ENCODE measurements around the gene FAM168A.

Gene FAM168A

DNA sequence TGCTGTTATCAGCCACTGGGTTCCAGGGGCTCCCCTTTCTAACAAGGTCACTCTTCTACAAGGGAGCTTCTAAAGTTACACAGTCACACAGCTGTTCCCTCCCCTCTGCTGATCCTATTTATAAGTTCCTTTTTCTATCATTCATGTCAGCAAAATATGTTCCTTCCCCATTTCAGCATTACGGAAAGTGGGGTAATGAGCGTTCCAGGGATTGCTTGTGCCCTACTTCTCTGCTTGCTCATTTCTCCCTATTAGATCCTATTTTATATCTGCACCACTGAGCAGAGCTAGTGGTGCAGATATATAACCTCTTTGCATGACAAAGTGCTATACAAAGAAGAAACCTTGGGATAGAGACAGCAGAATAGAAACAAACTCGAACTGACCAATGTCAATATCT lies 25.8 kb upstream of the FAM168A start:
- DNase-seq (ENCODE audit: low read depth), result no peak
- no peak overlapping the region for H3K4me3 ChIP-seq (ENCODE audit: low read length)
- TF ChIP-seq, protein P1, sequence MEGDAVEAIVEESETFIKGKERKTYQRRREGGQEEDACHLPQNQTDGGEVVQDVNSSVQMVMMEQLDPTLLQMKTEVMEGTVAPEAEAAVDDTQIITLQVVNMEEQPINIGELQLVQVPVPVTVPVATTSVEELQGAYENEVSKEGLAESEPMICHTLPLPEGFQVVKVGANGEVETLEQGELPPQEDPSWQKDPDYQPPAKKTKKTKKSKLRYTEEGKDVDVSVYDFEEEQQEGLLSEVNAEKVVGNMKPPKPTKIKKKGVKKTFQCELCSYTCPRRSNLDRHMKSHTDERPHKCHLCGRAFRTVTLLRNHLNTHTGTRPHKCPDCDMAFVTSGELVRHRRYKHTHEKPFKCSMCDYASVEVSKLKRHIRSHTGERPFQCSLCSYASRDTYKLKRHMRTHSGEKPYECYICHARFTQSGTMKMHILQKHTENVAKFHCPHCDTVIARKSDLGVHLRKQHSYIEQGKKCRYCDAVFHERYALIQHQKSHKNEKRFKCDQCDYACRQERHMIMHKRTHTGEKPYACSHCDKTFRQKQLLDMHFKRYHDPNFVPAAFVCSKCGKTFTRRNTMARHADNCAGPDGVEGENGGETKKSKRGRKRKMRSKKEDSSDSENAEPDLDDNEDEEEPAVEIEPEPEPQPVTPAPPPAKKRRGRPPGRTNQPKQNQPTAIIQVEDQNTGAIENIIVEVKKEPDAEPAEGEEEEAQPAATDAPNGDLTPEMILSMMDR (IDR thresholded peaks at IDR 0.05; ENCODE audit: insufficient read depth, low read depth, low read length, missing control alignments), result no peak

DNA sequence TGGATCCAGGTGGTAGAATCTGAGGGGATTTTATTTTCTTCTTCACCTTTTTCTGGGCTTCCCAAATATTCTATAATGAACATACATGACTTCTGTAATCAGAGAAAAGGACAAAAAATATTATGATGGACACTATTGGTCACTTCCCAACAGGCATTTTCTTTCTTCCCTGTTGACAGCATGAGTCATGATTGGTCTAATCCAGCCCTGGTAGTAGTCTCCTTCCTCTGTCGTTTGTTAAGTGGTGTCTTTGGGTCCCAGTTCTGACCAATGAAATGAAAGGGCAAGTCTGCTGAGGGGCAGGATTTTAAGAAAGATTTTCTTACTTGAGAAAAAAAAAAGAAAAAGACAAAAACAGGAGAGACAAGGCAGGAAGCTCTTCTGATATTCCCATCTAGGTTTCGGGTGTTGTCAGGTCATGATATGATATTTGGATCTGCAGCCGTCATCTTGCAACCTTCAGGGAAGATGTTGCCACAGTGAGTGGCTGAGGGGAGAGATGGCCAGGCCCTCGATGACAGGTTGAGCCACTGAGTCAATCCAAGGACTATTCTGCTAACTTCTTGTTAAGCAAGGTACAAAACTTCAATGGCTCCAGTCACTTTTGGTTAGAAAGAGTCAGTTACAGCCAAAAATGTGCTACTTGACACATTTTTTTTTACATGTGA lies 25.1 kb upstream of the FAM168A start:
- no peak for DNase-seq (ENCODE audit: low read depth)
- TF ChIP-seq, protein P1 (IDR thresholded peaks at IDR 0.05; ENCODE audit: insufficient read depth, low read depth, low read length, missing control alignments), result no peak
- H3K4me3 ChIP-seq (ENCODE audit: low read length), result no peak overlapping the region

DNA sequence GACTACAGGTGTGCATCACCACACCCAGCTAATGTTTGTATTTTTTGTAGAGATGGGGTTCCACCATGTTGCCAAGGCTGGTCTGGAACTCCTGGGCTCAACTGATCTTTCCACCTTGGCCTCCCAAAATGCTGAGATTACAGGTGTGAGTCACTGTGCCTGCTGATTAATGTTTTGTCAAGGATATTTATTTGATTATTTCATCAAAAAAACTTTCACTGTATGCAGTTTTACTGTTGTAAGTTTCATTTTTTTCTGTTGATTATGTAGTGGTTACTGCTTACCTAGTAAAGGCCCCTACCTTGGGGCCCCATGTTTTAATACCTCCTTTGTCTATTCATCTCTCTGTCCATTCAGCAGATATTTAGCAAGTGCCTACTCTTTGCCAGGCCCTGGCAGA lies 16.7 kb upstream of the FAM168A start:
- H3K4me3 ChIP-seq (ENCODE audit: low read length), result no peak overlapping the region
- TF ChIP-seq, protein P1 (IDR thresholded peaks at IDR 0.05; ENCODE audit: insufficient read depth, low read depth, low read length, missing control alignments), result no peak
- peak; percentile 31 for DNase-seq (ENCODE audit: low read depth)

DNA sequence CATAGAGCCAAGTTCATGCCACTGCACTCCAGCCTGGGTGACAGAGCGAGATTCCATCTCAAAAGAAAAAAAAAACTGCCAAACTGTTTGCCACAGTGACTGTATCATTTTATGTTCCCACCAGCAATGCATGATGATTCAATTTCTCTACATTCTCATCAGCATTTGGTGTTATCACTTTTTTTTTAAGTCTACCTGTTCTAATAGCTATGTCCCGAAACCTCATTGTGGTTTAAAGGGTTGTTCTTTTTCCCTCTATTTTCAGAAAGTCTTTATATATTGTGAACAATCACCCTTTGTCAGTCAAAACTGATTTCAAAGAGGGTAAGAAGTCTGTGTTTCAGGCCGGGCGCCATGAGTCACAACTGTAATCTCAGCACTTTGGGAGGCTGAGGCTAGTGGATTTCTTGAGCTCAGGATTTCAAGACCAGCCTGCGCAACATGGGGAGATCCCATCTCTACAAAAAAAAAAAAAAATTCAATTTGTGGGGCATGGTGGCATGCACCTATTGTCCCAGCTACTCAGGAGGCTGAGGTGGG lies 14.8 kb upstream of the FAM168A start:
- peak; percentile 32 for DNase-seq (ENCODE audit: low read depth)
- TF ChIP-seq, protein P1 (IDR thresholded peaks at IDR 0.05; ENCODE audit: insufficient read depth, low read depth, low read length, missing control alignments), result no peak
- H3K4me3 ChIP-seq (ENCODE audit: low read length), result no peak overlapping the region

DNA sequence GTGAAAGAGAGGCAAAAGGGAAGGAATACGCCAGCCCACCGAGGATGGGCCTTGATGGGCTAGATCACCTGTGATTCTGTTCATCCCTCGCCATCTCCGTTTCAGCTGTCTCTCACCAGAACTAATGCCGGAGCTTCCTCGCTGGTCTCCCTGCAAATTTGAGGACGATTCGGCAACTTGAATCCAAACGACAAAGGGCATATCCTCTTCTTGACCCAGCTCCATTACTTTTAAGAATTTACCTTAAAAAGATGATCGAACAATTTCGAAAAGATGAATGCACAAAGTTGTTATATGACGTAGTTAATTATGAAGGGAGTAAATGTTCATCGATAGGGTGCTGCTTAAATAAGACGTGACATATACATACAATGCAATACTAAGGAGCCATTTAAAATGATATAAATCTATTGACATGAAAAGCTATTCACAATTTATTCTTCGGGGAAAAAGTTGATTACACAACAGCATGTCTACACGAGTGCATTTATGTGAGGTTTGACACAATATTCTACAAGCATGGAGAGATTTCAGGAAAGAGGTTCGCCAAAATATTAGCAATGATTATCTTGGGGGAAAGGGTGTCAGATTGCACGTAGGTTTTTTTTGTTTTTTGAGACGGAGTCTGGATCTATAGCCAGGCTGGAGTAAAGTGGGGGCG lies 937 bp upstream of the FAM168A start:
- DNase-seq (ENCODE audit: low read depth), result no peak
- TF ChIP-seq, protein P1 (IDR thresholded peaks at IDR 0.05; ENCODE audit: insufficient read depth, low read depth, low read length, missing control alignments), result no peak
- H3K4me3 ChIP-seq (ENCODE audit: low read length), result peak overlapping the region; percentile 75

DNA sequence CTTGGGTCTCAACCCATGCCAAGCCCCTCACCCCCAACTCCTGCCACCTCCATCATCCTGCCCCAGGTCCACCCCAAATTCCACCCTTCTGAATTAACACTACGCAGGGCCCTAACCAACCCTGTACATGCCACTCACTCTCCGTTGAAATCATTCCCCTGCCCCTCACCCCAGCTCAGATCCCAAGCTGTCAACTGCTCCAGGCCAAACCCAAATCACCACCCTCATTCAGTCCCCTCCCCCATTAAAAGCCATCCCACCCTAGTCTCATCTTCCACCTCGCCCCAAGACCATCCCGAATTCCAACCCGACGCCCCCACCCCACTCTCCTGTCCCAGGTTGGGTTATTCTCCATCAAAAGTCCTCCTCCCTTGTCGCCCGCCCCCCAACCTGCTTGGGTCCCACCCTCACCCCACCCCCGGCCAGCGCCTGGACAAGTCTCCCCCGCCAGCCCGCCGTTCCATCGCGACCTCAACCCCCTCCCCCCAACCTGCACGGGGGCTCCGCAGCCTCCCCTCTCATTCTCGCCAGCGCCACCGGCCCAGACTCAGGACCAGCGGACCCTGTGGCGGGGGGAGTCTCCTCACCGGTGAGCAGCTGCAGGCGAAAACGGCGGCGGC lies 466 bp downstream of the FAM168A start:
- peak overlapping the region; percentile 75 for H3K4me3 ChIP-seq (ENCODE audit: low read length)
- TF ChIP-seq, protein P1 (IDR thresholded peaks at IDR 0.05; ENCODE audit: insufficient read depth, low read depth, low read length, missing control alignments), result no peak
- DNase-seq (ENCODE audit: low read depth), result no peak

All from epithelial cell of esophagus (primary cell).